Left ventricle myocardium superior (tissue), 1 donor: Measurements from ENCODE around the gene KCNIP4. TPM values are rescaled to one million over a fixed set of nuclear protein-coding genes. Genes with fewer than 3 reads are reported as not detected.

Source experiments
- ATAC-seq: fragments of 200-7000 bp; cut with Tn5 transposase; one replicate; pipeline ENCODE4 v1.9.1; 2020; ENCODE audit warnings: mild to moderate bottlenecking, moderate library complexity
- DNase-seq: peaks from one replicate; pipeline ENCODE4 v3.0.0-alpha.2; 2020
- intact Hi-C: fragments of 100-400 bp; cut with micrococcal nuclease; formaldehyde crosslinking; loops from one replicate; pipeline ENCODE4 v1.11.0; 2022
- total RNA-seq: library from RNA; stranded (reverse); fragmentation: NEBNext Ultra II Directional; extraction: Animal tissue kit (Norgen Biotek cat#: 25700); gene quantifications from one replicate; pipeline ENCODE4 v1.2.1, GENCODE V29; 2021
- donor health status: DM: no; HTN: yes; CAD: no; lungs with severe emphysema.

Gene KCNIP4
- total RNA-seq, 1 donor from 2014 or later, result not detected

- DNase-seq, result no peak
- intact Hi-C loops, result no loop called here
- no peak for ATAC-seq
Observed at GRCh38 chr4:20995610-20996009, 953.0 kb downstream of the KCNIP4 start.

GRCh38 chr4:20995015-20995414 is 953.6 kb downstream of the KCNIP4 start:
- no peak for DNase-seq
- intact Hi-C loops, result no loop called here
- ATAC-seq, result no peak

GRCh38 chr4:20992002-20992401 is 956.6 kb downstream of the KCNIP4 start:
- ATAC-seq (no peak), DNase-seq (no peak)
- intact Hi-C loops, result no loop called here

DNA sequence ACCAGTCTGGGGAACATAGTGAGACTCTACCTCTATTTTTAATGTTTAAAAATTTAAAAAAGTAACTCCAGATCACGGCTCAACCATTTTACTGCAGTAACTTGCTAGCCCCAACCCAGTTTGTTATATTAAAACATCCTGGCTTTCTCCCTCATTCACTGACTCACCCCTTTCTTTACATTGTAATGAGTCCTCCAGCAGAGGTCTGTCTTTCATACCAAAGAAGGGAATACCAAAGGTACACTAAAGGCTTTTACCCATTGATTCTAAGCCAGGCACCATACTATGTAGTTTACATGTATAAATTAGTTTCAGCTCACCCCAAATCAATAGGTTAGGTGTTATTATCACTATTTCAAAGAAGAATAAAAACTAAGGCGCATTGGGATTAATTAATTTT is 961.4 kb downstream of the KCNIP4 start:
- no peak for ATAC-seq
- no peak for DNase-seq
- intact Hi-C loops, result no loop called here

- no peak for DNase-seq
- intact Hi-C loops, result no loop called here
- ATAC-seq, result no peak
Observed at GRCh38 chr4:20984576-20984836, 964.1 kb downstream of the KCNIP4 start.

DNA sequence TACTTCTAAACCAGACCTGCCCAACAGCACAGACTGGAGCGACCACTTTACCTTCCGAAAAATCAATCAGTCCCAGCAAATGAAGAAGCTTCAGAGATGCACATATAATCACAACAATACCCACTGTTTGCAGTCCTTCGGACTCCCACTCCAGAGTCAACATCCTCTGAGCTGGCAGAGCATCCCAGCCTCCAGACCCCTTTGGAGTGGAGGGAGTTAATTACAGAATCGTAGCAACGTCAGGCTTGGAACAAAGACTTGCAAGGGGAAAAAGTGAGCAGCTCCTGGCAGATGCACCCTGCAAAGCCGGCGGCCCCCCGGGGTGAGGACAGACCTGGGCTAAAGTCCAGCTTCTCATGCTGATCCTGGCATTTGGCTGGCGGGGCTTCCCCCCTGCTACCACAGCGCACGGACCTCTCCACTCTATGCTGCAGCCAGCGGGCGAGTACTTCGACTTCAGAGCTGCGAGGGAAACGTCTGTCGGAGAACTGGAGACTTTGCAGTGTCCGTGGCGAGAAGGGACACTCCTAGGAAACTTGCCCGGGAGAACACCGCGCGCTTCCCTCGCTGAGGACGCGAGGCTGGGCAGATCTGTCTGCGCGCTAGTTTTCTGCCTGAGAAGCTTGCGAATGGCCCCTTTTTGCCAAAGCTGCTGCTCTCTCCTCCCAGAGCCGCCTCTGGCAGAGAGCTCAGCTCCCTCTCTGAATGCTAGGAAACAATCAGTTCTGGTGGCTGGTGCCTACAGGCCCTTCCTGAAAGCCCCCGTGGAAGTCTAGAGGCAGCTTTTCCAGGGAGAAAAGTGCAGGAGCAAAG is 964.6 kb downstream of the KCNIP4 start:
- ATAC-seq, result no peak
- intact Hi-C loops, result no loop called here
- DNase-seq, result no peak

DNA sequence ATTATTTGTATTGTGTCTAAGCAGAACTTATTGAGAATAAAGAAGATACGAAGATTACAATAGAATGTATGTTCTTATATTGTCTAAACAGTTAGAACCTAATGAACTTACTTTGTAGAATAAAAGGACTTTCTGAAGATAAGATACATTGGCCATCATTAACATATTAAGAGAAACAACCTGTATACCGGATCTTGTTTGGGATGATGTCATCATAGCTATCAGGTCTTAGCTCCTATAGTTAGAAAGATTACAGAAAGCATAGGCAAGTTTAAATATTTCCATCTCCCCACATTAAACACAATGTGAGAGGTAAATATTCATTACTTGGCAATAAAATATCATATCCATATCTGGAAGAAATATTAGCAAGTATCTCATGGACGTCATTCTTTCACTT is 966.0 kb downstream of the KCNIP4 start:
- ATAC-seq (no peak), DNase-seq (no peak)
- intact Hi-C loops, result no loop called here

GRCh38 chr4:20960291-20960690 is 988.3 kb downstream of the KCNIP4 start:
- ATAC-seq (no peak), DNase-seq (no peak)
- intact Hi-C loops, result no loop called here

- DNase-seq (no peak), ATAC-seq (no peak)
- intact Hi-C loops, result no loop called here
Observed at GRCh38 chr4:20954541-20954940, 994.0 kb downstream of the KCNIP4 start.

- ATAC-seq (no peak), DNase-seq (no peak)
- intact Hi-C loops, result no loop called here
Observed at GRCh38 chr4:20944961-20945360, 1003.6 kb downstream of the KCNIP4 start.

GRCh38 chr4:20944451-20944850 is 1004.1 kb downstream of the KCNIP4 start:
- DNase-seq, result no peak
- ATAC-seq, result no peak
- intact Hi-C loops, result no loop called here

DNA sequence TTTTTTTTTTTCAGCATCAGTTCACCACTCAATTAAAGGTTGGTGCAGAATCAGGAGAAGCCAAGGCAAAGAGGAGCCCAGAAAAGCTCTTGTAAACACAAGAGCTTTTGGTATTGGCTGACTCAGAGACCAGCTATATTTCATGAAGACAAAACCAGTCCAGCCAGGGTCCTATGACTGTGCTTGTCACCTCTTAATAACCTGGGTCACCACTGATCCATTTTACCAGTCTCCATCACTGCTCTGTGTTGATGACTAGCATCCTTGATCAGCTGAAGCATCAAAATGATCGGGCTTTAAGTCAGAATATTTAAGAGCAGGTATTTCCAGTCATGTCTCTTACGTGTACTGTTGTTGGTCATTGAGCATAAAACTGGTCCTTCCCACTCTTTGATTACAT is 1010.4 kb downstream of the KCNIP4 start:
- DNase-seq (no peak), ATAC-seq (no peak)
- intact Hi-C loops, result no loop called here

DNA sequence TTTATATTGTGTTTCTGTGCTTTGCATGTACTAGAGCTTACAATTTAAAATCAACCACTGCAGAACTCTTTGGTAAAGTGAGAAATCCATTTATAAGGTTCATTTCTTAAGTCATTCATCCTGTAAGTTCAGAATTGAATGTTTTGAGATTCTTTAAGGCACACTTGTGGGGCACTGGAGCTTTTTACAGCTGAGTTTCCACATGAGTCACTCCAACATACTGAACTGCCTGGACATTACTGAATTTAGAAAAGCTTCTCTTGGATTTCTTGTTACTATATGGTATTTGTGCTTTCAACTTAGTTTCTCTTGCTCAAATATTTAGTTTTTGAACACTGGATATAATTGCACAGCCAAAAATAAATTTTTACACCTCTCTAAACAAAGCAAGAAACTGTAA is 1022.0 kb downstream of the KCNIP4 start:
- intact Hi-C loops, result no loop called here
- ATAC-seq (no peak), DNase-seq (no peak)

GRCh38 chr4:20925176-20925575 is 1023.4 kb downstream of the KCNIP4 start:
- intact Hi-C loops, result no loop called here
- DNase-seq (no peak), ATAC-seq (no peak)

GRCh38 chr4:20922962-20923361 is 1025.6 kb downstream of the KCNIP4 start:
- DNase-seq, result no peak
- intact Hi-C loops, result no loop called here
- ATAC-seq, result no peak

DNA sequence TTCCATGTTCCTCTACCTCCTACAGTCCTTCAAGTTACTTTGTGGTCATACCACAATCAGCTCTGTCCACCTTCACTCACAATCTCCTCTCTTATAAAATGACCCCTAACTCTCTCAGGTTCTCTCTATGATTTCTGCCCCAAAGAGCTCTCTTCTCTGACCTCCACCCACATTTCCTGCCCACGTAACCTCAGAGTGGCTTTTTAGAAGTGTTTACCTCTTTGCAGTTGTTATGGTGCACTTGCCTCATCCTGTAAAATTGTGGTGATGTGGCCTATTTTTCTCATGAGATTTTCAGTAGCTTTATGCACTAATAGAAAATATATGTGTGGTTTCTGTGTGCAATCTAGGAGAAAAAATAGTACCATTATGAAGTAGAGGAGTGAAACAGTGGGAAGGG is 1032.5 kb downstream of the KCNIP4 start:
- ATAC-seq, result no peak
- intact Hi-C loops, result no loop called here
- DNase-seq, result no peak

DNA sequence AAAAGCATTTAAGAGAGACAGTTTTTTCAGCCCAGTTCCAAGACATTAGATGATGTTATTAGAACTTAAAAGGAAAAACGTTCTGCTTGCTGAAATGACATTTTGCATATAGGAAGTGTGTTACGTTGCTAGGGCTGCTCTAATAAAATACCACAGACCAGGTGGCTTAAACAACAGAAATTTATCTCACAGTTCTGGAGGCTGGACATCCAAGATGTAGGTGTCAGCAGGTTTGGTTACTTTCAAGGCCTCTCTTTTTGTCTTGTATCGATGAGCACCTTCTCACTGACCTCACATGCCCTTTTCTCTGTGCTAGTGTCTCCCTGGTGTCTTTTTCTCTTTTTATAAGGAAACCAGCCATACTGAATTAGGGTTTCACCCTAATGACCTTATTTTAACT is 1043.6 kb downstream of the KCNIP4 start:
- no peak for DNase-seq
- intact Hi-C loops, result no loop called here
- no peak for ATAC-seq

DNA sequence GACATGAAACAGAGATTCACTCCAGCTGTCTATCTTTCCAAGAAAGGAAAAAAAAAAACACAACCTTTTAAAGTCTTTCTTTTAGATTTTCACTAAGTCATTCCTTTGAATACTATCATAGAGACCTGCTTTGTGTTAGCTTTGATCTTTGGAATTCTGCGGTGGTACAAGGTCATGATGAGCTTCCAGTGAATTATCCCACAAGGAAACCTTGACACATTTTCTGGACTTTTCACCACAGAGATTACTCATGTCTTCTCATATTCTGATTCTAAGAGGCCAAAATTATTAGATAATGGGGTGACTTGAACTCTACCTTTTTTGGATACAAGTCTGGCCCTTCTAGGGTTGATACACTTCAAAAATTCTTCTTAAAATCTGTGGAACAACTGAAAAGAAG is 1046.7 kb downstream of the KCNIP4 start:
- DNase-seq (no peak), ATAC-seq (no peak)
- intact Hi-C loops, result no loop called here

GRCh38 chr4:20899591-20899990 is 1049.0 kb downstream of the KCNIP4 start:
- DNase-seq (no peak), ATAC-seq (no peak)
- intact Hi-C loops, result no loop called here

GRCh38 chr4:20895988-20896387 is 1052.6 kb downstream of the KCNIP4 start:
- DNase-seq (no peak), ATAC-seq (no peak)
- intact Hi-C loops, result no loop called here

DNA sequence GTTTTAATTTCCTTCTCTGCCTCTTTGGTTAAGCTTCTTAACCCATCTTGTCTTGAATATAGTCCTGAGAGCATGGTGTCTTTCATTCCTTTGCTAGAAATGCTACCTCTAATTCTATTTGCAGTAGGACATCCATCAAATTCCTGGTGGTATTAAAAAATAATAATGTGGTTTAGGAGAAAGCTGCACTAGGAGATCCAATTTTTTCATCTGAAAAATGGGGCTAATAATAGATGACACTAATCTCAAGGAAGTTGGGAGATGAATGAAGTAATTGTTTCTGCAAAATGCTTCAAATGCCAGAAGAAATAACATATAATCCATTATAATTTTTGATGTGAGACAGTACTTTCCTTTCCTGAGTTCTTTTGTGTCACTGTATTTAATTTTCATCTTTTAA is 1053.4 kb downstream of the KCNIP4 start:
- intact Hi-C loops, result no loop called here
- ATAC-seq, result no peak
- DNase-seq, result no peak

GRCh38 chr4:20890761-20891160 is 1057.8 kb downstream of the KCNIP4 start:
- intact Hi-C loops, result no loop called here
- ATAC-seq (no peak), DNase-seq (no peak)
